SK-N-MC (cell line): ENCODE measurements around the gene AAGAB.

Experiments used
- EZH2 ChIP-seq: fragments of 200-600 bp; sonication (generic); IDR thresholded peaks from one replicate; pipeline ENCODE4 v1.6.1; 2017; ENCODE audit warnings: antibody characterized with exemption
- FOXP2 ChIP-seq: optimal IDR thresholded peaks from 2 replicates; pipeline ENCODE3; 2011; ENCODE audit warnings: mild to moderate bottlenecking, moderate library complexity; ENCODE audit not compliant: insufficient read depth; ENCODE audit errors: extremely low read length, control extremely low read depth
- POLR2AphosphoS5 ChIP-seq: IDR thresholded peaks from 2 replicates; pipeline ENCODE4 v1.6.1; 2012; ENCODE audit warnings: mild to moderate bottlenecking, low read depth, low read length, borderline replicate concordance

DNA sequence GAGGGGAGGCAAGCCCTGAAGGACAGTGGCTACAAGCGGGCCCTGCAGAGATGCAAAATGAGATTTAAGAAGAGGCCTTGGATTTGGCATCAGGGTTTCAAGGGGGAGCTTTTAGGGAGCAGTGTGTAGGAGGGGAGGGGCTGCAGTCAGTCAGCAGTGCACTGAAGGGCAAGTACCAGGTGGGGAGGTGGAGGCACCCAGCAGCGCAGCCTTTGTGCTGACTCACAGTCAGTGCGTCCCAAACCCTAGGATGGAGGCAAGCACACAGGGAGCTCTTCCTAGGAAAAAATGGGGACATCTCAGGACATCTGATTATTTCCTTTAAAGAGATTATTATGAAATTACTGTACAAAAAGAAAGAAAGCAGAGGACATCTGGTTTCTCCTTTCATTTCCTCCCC is 80.0 kb downstream of the AAGAB start:
- no peak for TF ChIP-seq EZH2
- TF ChIP-seq POLR2AphosphoS5: no peak
- no peak for TF ChIP-seq FOXP2
